H4 (cell line): ENCODE data around the gene USF2. TPM values are rescaled to one million over a fixed set of nuclear protein-coding genes. Genes with fewer than 3 reads are reported as not detected.
A peak's percentile ranks its signal among the peaks of the same experiment; 100 is the strongest.
"Not testable (repeated sequence)": the region's sequence is repeated elsewhere in the genome, so short reads cannot be mapped to it uniquely, and the experiment has no call there.

Experiments used
- DNase-seq: peaks from one replicate; pipeline ENCODE4 v3.0.0-alpha.2; 2015; ENCODE audit warnings: low spot score
- total RNA-seq: library from RNA; depleted of rRNA; stranded (reverse); fragments of >200 nt; shearing (Covaris generic); gene quantifications from 2 replicates; pipeline ENCODE4 v1.2.3, GENCODE V29; 2014; rRNA removed

USF2 gene, protein sequence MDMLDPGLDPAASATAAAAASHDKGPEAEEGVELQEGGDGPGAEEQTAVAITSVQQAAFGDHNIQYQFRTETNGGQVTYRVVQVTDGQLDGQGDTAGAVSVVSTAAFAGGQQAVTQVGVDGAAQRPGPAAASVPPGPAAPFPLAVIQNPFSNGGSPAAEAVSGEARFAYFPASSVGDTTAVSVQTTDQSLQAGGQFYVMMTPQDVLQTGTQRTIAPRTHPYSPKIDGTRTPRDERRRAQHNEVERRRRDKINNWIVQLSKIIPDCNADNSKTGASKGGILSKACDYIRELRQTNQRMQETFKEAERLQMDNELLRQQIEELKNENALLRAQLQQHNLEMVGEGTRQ
- 64.0 and 65.0 TPM in 2 replicates for total RNA-seq

DNA sequence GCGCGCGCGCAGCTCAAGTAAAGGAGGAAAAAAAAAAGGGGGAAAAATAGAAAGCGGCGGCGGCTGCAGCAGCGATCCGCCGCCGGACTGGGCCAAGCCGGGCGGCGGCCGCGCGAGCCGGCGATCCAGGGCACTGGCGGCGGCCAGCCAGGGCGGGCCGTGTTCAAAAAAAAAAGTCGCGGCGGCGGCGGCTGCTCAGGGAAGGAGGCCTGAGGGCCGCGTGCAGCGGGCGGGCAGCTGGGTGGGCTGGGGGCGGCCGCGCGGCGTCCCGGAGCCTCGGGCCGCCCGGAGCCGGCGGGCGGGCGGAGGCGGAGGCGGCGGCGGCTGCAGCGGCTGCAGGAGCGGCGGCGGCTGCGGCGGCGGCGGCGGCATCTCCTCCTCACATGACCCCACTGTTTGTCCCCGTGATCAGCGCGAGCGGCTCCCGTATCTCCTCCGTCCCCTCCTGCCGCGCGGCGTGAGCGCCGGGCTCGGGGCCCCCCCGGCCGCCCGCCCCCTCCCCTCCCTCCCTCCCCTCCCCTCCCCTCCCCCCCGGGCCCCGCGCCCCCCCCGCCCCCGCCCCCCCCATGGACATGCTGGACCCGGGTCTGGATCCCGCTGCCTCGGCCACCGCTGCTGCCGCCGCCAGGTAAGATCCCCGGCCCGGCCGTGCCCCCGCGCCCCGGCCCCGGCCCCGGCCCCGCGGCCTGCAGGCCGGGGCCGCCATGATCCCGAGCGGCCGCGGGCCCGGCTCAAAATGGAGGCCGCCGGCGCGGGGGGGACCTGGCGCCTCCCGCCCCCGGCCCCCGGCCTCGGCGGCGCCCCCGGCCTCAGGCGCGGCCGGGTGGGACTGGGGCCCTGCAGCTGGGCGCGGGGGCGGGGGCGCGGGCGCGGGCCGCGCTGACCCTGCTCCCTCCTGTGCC is at the start of gene USF2:
Gene USF2, plus strand, starts transcription at position 427 of the 902 bp plus-strand sequence. Its CDS starts 140 bp downstream, at position 567.
- DNase-seq, result peak; percentile 94

DNA sequence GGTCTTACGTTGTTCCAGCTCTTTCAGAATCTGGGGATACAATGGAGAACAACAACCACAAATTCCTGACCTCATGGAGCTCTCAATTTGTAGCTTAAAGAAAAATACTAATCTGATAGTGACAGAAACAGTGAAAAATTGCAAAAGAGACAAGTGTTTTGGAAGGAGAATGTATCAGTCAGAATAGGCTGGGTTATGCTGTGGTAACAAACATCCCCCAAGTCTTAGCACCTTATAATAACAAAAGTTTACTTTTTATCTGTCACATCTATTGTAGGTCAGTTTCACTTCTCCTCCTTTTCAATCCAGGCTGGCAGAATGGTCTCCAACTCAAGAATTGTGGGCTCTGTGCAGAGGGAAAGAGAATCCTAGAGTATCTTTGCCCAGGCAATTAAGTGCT is 49.8 kb upstream of the USF2 start:
- DNase-seq, result no peak

DNA sequence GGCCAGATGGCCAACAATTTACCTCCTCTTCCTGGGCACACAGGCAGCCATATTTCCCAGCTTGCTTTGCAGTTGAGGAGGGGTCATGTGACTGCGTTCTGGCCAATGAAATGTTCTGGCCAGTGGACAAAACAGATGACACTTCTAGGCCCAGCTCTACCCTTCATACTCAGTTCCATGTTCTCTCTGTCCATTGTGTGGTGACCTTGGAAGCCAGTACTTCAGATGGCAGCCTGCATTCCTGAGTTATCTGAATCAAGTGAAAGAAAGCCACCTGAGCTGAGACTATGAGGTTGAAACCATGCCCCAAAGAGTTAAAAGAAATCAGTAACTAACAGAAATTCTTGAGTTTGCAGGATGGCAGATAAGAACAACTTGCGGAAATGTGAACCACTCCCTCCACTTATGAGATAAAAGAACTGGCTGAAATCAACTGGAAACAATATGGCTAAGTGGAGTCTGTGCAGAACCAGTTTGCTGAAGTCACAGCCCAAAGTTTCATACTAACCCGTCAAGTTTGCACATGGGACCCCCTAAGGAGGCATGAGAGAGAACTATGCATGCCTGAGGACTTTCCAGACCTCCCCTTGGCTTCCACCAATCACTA is 48.3 kb upstream of the USF2 start:
- no peak for DNase-seq

DNA sequence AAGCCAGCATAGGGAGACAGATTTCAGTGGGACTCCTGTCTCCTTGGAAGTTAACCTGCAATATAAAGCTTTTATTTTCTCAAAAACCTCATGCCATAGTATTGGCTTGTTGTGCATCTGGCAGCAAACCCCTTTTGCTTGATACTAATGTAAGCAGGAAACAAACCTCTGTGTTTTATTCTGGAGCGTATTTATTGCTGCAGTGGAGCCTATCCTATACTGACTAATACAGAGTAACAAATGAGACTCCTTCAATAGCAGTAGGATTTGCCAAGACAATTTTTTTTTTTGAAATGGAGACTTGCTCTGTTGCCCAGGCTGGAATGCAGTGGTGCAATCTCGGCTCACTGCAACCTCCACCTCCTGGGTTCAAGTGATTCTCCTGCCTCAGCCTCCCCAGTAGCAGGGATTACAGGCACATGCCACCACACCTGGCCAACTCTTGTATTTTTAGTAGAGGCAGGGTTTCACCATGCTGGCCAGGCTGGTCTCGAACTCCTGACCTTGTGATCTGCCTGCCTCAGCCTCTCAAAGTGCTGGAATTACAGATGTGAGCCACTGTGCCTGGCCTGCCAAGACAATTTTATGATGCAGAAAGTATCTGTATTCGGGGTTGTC is 47.7 kb upstream of the USF2 start:
- DNase-seq, result not testable (repeated sequence)

DNA sequence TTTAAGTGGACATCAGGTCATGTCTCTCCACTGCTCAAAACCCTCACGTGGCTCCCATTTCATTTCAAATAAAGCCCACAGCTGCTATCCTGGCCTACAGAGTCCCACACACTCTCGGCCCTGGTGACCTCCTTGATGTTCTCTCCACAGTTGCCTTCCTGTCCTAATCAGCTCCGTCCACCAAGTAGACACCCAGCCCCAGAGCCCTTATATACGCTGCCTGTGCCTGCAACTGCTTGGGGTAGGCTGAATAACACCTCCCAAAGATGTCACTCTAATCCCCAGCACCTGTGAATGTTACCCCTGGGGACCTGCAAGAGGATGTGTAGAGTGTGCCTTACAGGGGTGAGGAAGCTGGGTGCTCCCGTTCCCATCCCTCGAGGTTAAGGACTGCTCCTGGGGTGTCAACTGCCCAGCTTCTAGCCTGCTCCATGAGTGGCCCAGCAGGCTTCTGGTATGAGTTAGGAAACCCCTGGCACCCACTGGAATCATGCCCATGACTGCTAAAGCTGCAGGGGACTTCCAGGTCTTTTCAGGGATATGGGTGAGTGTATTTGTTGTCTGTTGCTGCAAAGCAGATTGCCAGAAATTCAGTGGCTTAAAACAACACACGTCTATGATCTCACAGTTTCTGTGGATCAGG is 46.3 kb upstream of the USF2 start:
- DNase-seq, result no peak

DNA sequence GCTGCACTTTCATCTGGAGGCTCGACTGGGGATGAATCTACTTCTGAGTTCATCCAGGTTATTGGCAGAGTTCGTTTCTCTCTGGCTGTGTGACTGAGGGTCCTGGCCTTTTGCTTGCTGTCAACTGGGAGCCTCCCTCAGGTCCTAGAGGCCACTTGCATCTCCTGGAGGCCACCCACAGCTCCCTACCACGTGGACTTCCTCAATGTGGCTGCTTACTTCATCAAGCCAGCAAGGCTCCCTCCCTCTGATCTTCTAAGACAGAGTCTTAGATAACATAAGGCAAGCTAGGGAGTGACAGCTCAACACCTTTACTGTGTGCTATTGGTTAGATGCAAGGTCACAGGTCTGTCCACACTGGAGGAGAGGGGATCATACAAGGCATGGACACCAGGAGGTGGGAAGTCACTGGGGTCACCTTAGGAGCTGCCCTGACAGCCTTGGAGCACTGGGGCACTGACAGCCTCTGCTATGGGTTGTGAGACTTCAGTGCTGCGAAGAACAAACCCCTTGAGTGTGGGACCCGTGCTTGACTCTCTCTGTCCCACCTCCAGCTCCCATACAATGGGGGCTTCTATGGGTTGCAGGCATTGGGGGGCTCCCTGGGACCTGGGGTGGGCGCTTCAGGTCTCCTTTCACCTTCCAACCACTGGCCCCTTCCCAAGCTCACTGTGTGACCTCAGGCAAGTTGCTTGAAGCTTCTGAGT is 45.5 kb upstream of the USF2 start:
- no peak for DNase-seq

DNA sequence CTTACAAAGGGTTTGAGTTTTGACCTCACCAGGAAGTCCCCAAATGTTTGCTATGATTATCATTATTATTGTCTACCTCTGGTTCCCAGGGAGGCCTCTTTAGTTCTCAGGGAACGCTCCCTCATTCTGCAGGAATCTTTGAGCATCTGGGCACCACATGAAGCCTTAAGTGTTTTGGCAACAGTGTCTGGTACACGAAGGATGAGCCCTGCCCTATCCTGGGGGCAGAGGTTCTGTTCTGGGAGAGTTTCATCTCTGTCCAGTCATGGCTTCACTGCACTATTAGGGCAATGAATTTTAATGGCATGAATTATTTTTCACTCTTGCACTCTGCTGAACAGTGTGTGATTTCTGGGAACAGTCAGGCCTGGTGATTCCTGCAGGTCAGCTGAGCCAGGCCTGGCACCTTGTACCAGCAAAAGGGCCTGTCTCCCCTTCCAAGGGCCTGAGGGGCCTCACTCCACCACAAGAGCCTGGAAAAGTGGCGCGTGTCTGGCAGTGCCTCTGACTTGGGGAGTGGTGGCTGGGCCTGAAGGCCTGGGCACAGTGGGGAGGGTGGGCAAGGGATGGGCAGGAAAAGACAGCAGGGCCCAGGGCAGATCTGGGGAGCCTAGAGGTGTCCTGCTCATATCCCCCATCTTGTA is 44.8 kb upstream of the USF2 start:
- DNase-seq, result no peak

DNA sequence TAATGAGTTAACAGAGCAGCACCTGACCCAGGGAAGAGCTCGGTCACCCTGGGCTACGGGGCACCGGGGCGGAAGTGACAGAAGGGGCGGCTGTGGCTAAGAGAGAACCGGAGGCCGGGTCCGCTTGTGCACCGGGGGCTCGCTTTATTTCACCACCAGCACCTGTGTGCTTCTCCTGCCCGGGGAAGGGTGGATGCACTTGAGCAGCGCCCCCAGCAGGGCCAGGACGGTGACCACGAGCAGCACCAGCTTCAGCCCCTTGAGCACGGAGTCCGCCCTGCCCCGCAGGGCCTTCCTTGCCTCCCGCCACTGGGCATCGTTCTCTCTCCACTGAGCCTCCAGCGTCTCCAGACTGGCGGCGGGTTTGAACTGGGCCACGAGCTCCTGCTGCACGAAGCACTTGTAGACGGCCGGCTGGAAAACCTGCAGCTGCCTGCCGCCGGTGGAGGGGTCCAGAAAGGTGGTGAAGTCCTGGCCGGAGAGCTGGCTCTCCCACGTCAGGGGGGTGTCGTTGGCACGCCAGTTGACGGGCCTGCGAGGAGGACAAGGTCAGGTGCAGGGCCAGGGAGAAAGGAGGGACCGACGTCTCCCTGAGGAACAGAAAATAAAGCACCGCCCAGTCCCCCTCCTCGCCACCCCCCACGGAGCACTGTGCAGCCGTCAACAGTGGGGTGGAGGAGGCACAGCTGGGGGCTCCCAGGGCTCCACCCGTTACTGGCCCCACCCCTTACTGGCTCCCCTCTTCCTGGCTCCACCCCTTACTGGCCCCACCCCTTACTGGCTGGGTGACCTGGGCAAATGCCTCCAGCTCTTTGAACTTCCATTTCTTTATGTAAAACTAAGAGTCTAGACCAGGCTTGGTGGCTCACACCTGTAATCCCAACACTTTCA is 43.8 kb upstream of the USF2 start:
- DNase-seq, result no peak

DNA sequence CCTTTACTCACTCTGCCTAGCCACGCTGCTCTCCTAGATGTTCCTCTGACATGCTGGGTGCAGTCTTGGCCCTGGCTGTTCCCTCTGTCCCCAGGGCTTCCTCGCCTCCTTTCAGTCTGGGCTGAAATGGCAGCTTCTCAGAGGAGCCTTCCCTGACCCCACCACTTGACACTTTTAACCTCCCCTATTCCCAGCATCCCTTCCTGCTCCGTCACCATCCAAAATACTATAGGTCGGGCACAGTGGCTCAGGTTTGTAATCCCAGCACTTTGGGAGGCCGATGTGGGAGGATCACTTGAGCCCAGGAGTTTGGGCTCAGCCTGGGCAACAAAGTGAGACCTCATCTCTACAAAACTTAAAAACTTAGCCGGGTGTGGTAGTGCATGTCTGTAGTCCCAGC is 42.8 kb upstream of the USF2 start:
- no peak for DNase-seq

DNA sequence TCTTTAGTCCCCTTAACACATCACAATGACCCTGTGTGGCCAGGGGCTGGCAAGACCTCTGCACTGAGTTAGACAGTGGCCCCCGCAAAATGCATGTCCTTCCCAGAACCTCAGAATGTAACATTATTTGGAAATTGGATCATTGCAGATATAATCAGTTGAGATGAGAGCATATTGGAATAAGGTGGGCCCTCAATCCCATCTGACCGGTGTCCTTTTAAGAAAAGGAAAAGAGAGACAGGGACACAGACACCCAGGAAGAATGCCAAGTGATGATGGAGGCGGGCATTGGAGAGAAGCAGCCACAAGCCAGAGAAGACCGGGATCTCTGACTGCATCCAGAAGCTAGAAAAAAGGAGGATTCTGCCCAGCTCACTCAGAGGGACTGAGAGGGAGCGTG is 42.0 kb upstream of the USF2 start:
- DNase-seq, result no peak

DNA sequence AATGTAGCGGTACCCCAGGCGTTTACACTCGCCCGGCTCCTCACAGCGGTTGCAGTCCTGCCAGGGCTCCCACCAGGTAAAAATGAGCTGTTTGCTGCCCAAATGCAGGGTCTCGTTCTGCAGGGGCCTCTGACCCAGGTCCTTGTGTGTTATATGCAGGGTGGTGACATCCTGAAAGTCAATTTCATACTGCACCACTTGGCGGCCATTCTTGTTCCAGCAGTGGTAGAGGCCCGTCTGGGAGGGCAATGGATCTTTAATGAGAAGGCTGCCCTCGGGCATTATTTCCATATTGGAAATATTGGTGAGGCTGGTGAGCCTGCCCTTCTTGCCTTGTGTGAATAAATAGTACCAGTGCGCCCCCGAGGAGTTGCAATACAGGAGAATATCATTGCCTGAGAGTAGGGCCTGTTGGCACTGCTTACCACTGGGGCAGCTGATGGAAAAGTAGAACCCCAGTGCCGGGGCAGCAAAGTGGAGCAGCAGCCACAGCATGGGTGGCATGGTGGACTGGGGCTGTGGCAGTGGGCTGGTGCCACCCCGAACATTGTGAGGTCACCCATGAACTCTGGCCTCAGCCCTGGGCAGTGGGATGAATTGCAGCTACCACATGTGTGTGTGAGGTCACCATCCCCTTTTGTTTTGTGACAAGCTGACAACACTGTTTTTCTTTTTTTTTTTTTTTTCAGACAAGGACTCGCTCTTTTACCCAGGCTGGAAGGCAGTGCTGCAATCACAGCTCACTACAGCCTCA is 40.4 kb upstream of the USF2 start, which contains the start of gene FAM187B:
Gene FAM187B, minus strand, starts transcription at position 563 of the 754 bp plus-strand sequence. Its CDS starts 59 bp downstream, at position 504.
- DNase-seq, result peak; percentile 15

DNA sequence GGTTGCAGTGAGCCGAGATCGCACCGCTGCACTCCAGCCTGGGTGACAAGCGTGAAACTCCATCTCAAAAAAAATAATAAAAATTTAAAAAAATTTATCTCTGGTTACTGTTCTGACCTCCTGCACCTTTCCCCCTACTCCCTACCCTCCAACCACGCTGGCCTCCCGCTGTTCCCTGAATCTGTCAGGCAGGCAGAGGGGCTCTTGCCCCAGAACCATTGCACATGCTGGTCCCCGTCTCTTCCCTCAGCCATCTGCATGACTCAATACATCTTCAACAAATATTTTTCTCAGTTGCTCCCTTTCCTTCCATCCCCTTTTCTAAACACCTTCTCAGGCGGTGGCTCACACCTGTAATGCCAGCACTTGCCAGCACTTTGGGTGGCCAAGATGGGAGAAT is 39.2 kb upstream of the USF2 start:
- no peak for DNase-seq

DNA sequence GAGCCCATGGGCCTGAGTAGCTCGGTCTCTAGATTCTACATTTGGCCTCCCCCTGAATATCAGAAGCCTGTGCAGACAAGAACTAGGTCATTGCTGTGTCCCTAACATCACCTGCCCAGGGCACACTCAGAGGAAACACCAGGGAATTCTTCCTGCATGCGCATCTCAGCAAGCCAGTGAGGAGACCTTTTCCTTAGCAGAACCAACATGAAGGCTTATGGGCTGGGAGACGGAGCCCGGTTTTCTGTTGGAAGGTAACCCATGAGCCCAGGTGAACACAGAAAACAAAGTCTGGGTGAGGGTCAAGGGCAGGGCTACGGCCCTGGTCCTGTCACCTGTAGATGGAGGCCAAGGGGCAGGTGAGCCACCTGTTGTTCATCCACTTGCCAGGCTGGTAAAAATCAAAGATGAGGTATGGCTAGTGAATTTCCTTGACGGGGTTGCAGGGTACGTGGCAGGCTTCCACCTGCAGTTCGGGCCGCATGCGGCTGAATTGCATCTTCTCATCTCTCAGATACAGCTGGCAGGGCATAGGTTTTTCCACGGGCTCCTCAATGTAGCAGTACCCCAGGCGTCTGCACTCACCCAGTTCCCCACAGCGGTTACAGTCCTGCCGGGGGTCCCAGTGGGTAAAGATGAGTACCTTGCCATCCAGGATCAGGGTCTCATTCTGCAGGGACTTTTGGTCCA is 36.7 kb upstream of the USF2 start:
- DNase-seq, result no peak

DNA sequence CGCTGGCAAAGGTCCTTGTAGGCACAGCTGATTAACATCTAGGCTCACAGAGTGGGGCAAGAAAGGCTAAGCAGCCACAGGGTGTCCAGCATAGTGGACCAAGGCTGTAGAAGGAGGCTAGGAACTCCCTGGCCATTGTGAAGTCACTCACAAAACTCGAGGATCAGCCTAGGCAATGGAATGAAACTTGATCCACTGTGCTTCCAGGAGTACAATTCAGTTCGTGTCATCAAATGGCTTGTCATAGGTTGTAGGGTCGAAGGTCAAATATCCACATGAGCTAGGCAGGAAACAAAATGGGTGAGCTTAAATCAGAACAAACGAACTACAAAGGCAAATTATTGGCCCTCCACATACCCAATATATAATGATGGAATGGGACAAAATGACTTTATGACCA is 35.9 kb upstream of the USF2 start:
- peak; percentile 16 for DNase-seq

DNA sequence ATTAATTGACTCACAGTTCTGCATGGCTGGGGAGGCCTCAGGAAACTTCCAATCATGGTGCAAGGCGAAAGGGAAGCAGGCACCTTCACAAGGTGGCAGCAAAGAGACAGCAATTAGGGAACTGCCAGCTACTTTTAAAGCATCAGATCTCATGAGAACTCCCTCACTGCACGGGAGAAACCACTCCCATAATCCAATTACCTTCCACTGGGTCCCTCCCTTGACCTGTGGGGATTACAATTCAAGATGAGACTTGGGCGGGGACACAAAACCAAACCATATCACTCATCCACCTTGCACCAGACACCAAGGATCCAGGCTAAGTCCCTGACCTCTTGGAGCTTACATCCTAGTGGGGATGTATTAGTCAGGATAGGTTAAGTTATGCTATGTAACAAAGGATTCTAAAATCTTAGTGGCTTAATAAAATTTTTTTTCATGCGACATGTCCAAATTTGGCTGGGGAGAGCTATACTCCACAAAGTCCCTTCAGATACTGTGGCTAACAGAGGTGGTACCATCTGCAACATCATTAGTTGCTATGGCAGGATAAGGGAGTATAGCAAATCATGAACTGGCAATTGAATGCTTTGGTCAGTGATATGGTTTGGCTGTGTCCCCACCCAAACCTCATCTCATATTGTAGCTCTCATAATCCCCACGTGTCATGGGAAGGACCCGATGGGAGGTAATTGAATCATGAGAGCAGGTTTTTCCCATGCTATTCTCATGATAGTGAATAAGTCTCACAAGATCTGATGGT is 31.9 kb upstream of the USF2 start:
- DNase-seq, result peak; percentile 23

DNA sequence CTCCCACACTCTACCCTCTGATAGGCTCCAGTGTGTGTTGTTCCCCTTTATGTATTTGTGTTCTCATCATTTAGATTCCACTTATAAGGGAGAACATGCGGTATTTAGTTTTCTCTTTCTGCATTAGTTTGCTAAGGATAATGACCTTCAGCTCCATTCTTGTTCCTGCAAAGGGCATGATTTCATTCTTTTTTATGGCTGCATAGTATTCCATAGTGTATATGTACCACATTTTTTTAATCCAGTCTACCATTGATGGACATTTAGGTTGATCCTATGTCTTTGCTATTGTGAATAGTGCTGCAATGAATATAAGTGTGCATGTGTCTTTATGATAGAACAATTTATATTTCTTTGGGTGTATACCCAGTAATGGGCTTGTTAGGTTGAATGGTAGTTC is 29.2 kb upstream of the USF2 start:
- not testable (repeated sequence) for DNase-seq

DNA sequence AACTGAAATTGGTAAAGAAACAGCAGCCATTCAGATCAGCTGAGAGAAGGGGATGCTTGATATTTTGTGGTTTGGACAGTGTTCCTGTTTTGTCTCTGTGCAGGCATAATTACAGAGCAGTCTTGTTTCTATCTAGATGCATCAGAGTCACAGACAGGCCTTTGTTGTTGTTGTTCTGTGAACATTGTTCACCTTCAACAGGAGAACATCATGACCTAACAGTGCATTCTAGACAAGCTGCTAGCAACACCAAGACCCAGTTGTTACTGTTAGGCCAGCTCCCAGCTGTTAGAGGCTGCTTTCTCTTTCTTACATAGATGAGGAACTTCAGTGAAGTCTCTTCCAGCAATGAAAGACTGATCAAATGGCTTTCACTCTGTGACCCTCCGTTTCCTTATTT is 28.4 kb upstream of the USF2 start:
- DNase-seq, result no peak
